Upper lobe of left lung (tissue), 6 donors: ENCODE measurements around the gene RSF1. TPM values are rescaled to one million over a fixed set of nuclear protein-coding genes. Genes with fewer than 3 reads are reported as not detected.
"Not testable (repeated sequence)": the region's sequence is repeated elsewhere in the genome, so short reads cannot be mapped to it uniquely, and the experiment has no call there.

ENCODE experiments used
- ATAC-seq, 2 donors: fragments of 200-7000 bp; cut with Tn5 transposase; one replicate each; pipeline ENCODE4 v1.9.1; 2022; ENCODE audit warnings: mild to moderate bottlenecking in 2 of 2, moderate library complexity in 2 of 2; ENCODE audit not compliant: low FRiP score in 2 of 2
- DNase-seq, 2 donors: peaks; one replicate each; pipeline ENCODE4 v3.0.0-alpha.2; 2019 to 2020
- H3K27ac ChIP-seq, 4 donors: fragments of 200-600 bp; sonication (generic); one replicate each; pipeline ENCODE4 v1.5.1; 2016 to 2019
- H3K27me3 ChIP-seq, 4 donors: fragments of 200-600 bp; sonication (generic); one replicate each; pipeline ENCODE4 v1.5.1; 2017 to 2019
- H3K36me3 ChIP-seq, 4 donors: fragments of 200-600 bp; sonication (generic); one replicate each; pipeline ENCODE4 v1.5.1; 2016 to 2019
- H3K4me1 ChIP-seq, 4 donors: fragments of 200-600 bp; sonication (generic); one replicate each; pipeline ENCODE4 v1.5.1; 2018 to 2019
- H3K4me3 ChIP-seq, 4 donors: fragments of 200-600 bp; sonication (generic); one replicate each; pipeline ENCODE4 v1.5.1; 2017 to 2019; ENCODE audit warnings: mild to moderate bottlenecking in 2 of 4, moderate library complexity in 1 of 4
- H3K9me3 ChIP-seq, 4 donors: fragments of 200-600 bp; sonication (generic); one replicate each; pipeline ENCODE4 v1.5.1; 2018 to 2019
- CTCF ChIP-seq, 6 experiments: fragments of 450-650 bp in 4 of 6; fragments of 200-600 bp in 2 of 6; sonication (generic) in 2 of 6; IDR thresholded peaks; one replicate each; pipeline ENCODE4 v1.5.1; 2016 to 2019; ENCODE audit warnings: antibody characterized with exemption in 6 of 6
- EP300 ChIP-seq, 4 donors: sonication (generic); formaldehyde crosslinking; IDR thresholded peaks; one replicate each; pipeline ENCODE4 v1.5.1; 2017; ENCODE audit warnings: antibody characterized with exemption in 4 of 4, control low read depth in 2 of 4
- POLR2A ChIP-seq, 4 donors: fragments of 450-650 bp; IDR thresholded peaks; one replicate each; pipeline ENCODE4 v1.5.1; 2016 to 2017; ENCODE audit warnings: antibody characterized with exemption in 4 of 4, mild to moderate bottlenecking in 2 of 4
- POLR2AphosphoS5 ChIP-seq, 2 donors: sonication (generic); formaldehyde crosslinking; IDR thresholded peaks; one replicate each; pipeline ENCODE4 v1.5.1; 2017; ENCODE audit warnings: antibody characterized with exemption in 2 of 2
- WGBS, 2 donors: methylation state at CpG; one replicate each; pipeline ENCODE4 v1.1.5; 2017 to 2018; 5-methylcytosine and 5-hydroxymethylcytosine counted together
- total RNA-seq, 6 donors: library from RNA; depleted of rRNA in 4 of 6; stranded (reverse); fragments of >200 nt in 4 of 6; gene quantifications; one replicate each; pipeline versions ENCODE4 v1.1.0 to v1.2.1, GENCODE V29; 2016 to 2021
- donor health status: DM: no; HTN: no; CAD: no; lungs with moderate emphysema.
- donor health status: DM: no; HTN: yes; CAD: no; lungs with severe emphysema.

Gene RSF1
- total RNA-seq, 6 donors from 2014 or later = 36.2 to 136 (median 71.2) TPM

DNA sequence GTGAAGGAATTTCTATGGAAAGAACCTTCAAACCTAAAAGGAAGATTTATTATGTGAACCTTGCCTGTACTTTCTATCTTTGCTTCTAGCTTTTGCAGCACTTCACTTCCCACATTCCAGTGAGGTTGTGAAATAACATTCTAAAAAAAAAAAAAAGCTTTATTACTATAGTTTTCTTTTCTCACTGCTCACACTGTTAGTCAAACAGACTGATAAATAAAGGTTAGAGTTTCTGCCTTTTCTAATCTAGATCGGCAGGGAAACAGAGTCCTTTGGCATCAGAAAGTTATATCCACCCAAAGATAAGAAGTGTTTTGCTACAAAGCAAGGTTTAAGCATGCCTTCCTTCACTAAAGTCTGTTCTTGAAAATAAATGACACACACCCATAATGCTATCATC, 3.3 kb upstream of the RSF1 start:
- H3K27me3 ChIP-seq = no peaks in the 10 kb centered on the region
- WGBS, 2 donors = 20 to 24% methylated on average over 1 of the region's 1 CpG
- DNase-seq (no peak), ATAC-seq (no peak)
- H3K27ac ChIP-seq = peak overlapping the region in 2 of 4 donors; percentile 44 to 60
- no peaks in the 10 kb centered on the region for H3K9me3 ChIP-seq
- peaks cover 23 to 33% (median 24%) of the 10 kb centered on the region in 4 donors for H3K4me1 ChIP-seq
- TF ChIP-seq POLR2AphosphoS5 (IDR thresholded peaks at IDR 0.05) = no peak
- no peaks in the 10 kb centered on the region for H3K36me3 ChIP-seq
- no peak overlapping the region for H3K4me3 ChIP-seq

- not testable (repeated sequence) for H3K9me3 ChIP-seq, H3K27me3 ChIP-seq, H3K36me3 ChIP-seq, DNase-seq, ATAC-seq
- WGBS, 2 donors = 66 to 69% methylated on average over 13 of the region's 13 CpGs
- Histone ChIP-seq H3K4me3 (peak overlapping the region in 3 of 4 donors; percentile 80 to 97 (median 81)), H3K4me1 (peaks cover 36 to 43% (median 39%) of the 10 kb centered on the region in 4 donors), H3K27ac (peak overlapping the region in 1 of 4 donors; percentile 99)
These were observed 1.6 kb upstream of the RSF1 start for GRCh38 chr11:77822126-77822525.

DNA sequence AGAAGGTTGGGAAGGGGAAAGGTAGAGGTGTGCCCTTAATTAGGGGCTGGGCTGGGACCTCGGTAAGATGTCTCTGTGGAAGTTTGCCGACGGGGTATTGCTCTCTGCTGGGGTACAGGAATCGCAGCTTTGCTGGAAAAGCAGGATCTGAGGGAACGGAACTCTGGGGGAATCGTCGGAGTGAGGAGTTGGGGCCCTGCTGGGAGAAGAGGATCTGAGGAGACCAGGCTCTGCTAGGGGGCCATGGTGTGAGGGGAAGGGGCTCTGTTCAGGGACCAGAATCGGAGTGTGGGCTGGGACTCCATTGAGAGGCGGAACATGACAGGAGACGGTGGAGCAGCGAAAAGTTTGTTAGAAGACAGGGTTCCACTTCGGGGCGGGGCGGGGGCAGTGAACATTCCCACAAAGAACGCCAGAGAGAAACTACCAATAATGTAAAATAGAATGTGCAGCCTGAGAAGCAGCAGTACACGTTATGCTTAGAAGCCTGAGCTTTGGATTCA, 878 bp upstream of the RSF1 start:
- Histone ChIP-seq H3K27me3 (no peaks in the 10 kb centered on the region), H3K36me3 (no peaks in the 10 kb centered on the region), H3K4me1 (peaks cover 37 to 43% (median 40%) of the 10 kb centered on the region in 4 donors), H3K9me3 (no peaks in the 10 kb centered on the region), H3K4me3 (peak overlapping the region; percentile 80 to 97 (median 83)), H3K27ac (peak overlapping the region; percentile 88 to 99 (median 97))
- TF ChIP-seq CTCF (IDR thresholded peaks at IDR 0.05) (no peak), POLR2A (IDR thresholded peaks at IDR 0.05) (no peak), POLR2AphosphoS5 (IDR thresholded peaks at IDR 0.05) (no peak), EP300 (IDR thresholded peaks at IDR 0.05) (no peak)
- ATAC-seq (no peak), DNase-seq (peak in 1 of 2 donors; percentile 33)
- 1% methylated on average over 16 of the region's 16 CpGs for WGBS, 2 donors

GRCh38 chr11:77819921-77820564, 479 bp downstream of the RSF1 start:
- TF ChIP-seq EP300 (IDR thresholded peaks at IDR 0.05) (no peak), POLR2AphosphoS5 (IDR thresholded peaks at IDR 0.05) (no peak), POLR2A (IDR thresholded peaks at IDR 0.05) (no peak), CTCF (IDR thresholded peaks at IDR 0.05) (no peak)
- WGBS, 2 donors = 1% methylated on average over 9 to 46 of the region's 55 CpGs
- H3K27ac ChIP-seq = peak overlapping the region; percentile 88 to 99 (median 97)
- DNase-seq = peak in 1 of 2 donors; percentile 51
- peak; percentile 2 to 51 for ATAC-seq
- H3K4me3 ChIP-seq = peak overlapping the region; percentile 80 to 100 (median 89)
- H3K27me3 ChIP-seq = no peaks in the 10 kb centered on the region
- peaks cover 37 to 43% (median 40%) of the 10 kb centered on the region in 4 donors for H3K4me1 ChIP-seq
- no peaks in the 10 kb centered on the region for H3K36me3 ChIP-seq
- no peaks in the 10 kb centered on the region for H3K9me3 ChIP-seq

DNA sequence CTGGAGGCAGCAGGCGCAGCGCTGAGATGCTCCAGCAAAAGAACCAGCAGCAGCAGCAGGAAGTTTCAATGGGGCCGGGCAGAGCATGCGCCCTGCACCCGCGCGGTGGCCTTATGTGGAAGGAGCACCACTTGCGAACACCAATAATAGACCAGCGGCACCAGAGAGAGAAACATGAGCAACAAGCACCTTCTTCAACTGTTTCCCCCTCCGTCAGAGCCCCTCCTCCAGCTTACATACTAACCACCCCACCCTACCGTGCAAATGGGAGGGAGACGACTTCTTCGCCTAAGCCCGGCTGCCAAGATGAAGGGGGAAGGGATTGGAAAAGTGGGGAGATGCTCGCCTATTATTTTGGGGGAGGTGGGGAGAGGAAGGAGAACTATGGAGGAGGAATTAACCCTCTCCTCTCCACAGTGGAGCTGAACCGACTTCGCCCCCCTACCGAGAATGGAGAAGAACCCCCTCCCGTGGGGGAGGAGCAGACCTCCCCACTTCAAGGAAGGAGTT, 1.1 kb downstream of the RSF1 start:
- 0 to 2% methylated on average over 19 of the region's 19 CpGs for WGBS, 2 donors
- peak overlapping the region; percentile 80 to 100 (median 89) for H3K4me3 ChIP-seq
- H3K36me3 ChIP-seq = no peaks in the 10 kb centered on the region
- peaks cover 37 to 43% (median 40%) of the 10 kb centered on the region in 4 donors for H3K4me1 ChIP-seq
- H3K27me3 ChIP-seq = no peaks in the 10 kb centered on the region
- peak overlapping the region; percentile 88 to 99 (median 97) for H3K27ac ChIP-seq
- ATAC-seq (peak; percentile 75 to 76), DNase-seq (peak; percentile 94)
- TF ChIP-seq CTCF (IDR thresholded peaks at IDR 0.05) (peak in 5 of 6 experiments; percentile 27 to 56 (median 40)), POLR2AphosphoS5 (IDR thresholded peaks at IDR 0.05) (peak in 1 of 2 donors; percentile 82), POLR2A (IDR thresholded peaks at IDR 0.05) (peak in 2 of 4 donors; percentile 77 to 78), EP300 (IDR thresholded peaks at IDR 0.05) (no peak)
- no peaks in the 10 kb centered on the region for H3K9me3 ChIP-seq
